ENCODE data around the gene PKD1L1.

PKD1L1 gene

DNA sequence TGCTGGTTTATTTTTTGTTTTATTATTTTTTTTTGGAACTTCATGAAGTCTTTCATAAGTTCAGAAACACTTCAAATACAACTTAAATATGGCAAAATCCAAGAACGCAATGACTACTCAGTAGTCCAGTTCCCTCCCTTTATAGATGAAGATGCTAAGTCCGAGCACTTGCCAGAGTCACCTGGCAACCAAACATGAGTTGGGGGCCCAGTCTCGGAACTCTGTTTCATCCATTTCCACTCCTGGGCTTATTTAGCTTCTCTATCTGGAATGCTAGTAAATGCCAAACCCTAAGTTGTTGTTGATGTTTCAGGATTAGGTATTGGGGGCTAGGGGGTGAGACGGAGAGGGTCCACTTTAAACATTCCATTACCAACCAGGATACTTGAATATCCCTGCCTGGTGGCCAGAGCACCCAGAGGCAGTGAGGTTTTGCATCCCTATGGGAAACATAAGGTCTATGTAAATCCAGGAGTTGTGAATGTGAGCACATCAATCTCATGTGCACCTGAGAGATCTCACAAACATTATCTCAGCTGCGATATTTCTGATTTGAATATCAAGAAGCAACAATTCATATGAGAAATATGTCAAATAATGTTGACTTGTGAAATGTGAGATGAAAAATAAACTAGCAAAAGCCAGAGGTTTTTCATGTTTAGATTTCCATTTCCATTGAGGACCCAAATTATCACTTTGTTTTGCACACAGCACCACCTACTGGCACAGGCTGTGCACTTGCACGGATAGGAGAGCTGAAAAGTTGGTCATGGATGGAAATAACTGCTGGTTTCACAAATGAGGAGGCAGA, 129.3 kb downstream of the PKD1L1 start:
- ATAC-seq (replicated peaks), result no peak
- no peak for DNase-seq
- H3K9me3 Mint-ChIP-seq, result no peaks in the 10 kb centered on the region
- no peak overlapping the region for H3K27ac Mint-ChIP-seq
- no peaks in the 10 kb centered on the region for H3K4me1 Mint-ChIP-seq (ENCODE audit: low read depth in 2 of 2)
- no peak overlapping the region for H3K4me3 Mint-ChIP-seq
- H3K27me3 Mint-ChIP-seq, result no peaks in the 10 kb centered on the region
- H3K36me3 Mint-ChIP-seq (ENCODE audit: insufficient read depth), result no peaks in the 10 kb centered on the region

DNA sequence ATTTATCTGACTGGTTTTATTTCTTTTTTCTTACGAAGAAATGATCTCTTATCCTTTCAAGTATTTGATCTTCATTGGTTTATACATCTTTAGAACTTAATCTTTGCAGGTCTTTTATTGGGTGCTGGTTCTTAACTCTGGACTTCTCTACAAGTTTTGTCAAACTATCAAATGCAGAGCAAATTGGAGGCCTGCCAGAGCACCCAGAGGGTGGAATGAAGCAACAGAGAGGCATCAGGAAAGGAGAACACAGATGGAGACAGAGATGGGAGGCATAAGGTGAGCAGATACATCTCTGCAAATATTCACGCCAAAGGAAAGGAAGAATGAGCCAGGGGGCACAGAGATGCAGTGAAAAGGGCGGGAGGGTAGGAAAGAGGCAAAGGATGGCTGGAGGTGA, 130.3 kb downstream of the PKD1L1 start:
- ATAC-seq (replicated peaks) (no peak), DNase-seq (no peak)
- Mint-ChIP-seq H3K27ac (no peak overlapping the region), H3K36me3 (ENCODE audit: insufficient read depth) (no peaks in the 10 kb centered on the region), H3K27me3 (peaks cover 0 to 5% of the 10 kb centered on the region in 2 donors), H3K9me3 (no peaks in the 10 kb centered on the region), H3K4me3 (no peak overlapping the region), H3K4me1 (ENCODE audit: low read depth in 2 of 2) (no peaks in the 10 kb centered on the region)

DNA sequence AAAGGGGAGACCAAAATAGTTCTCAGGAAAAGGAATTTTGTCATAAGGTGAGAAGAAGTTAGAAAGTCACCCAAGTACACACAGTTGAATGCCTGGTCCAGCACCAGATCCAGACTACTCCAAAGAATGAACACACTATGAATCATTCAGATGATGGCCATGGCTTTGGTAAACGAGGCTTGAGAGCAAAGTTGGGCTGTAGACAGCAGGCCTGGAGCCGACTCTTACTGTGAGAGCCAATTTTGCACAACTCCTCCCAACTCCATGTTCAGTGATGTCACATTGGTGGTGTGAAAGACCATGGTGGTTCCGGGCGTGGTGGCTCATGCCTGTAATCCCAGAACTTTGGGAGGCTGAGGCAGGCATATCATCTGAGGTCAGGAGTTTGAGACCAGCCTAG, 131.6 kb downstream of the PKD1L1 start:
- H3K27ac Mint-ChIP-seq, result no peak overlapping the region
- no peak for ATAC-seq (replicated peaks)

DNA sequence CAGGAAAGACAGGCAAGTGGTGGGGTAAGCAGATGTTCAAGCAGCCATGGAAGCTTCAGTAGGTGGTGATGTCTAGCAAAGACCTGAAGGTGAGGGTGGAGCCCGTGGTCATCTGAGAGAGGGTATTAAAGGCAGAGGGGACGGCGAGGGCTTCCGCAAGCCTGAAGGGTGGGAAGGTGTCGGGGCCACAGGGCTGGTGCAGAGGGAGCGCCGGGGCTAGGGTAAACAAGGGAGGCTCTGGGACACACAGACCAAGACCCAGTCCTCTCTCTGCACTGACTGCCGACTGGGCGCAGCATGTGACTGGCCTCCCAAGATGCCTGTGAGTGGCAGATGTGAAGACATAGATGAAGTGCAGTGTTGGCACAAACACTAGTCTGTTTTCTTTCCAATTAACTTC, 132.4 kb downstream of the PKD1L1 start:
- ATAC-seq (replicated peaks) (no peak), DNase-seq (no peak)
- H3K27me3 Mint-ChIP-seq, result peaks cover 0 to 17% of the 10 kb centered on the region in 2 donors
- H3K36me3 Mint-ChIP-seq (ENCODE audit: insufficient read depth), result no peaks in the 10 kb centered on the region
- H3K4me3 Mint-ChIP-seq, result no peak overlapping the region
- no peaks in the 10 kb centered on the region for H3K4me1 Mint-ChIP-seq (ENCODE audit: low read depth in 2 of 2)
- no peaks in the 10 kb centered on the region for H3K9me3 Mint-ChIP-seq
- no peak overlapping the region for H3K27ac Mint-ChIP-seq

More for the DNA sequence above, 131.6 kb downstream of the PKD1L1 start:
- Mint-ChIP-seq H3K4me1 (ENCODE audit: low read depth in 2 of 2) (no peaks in the 10 kb centered on the region), H3K4me3 (no peak overlapping the region), H3K36me3 (ENCODE audit: insufficient read depth) (no peaks in the 10 kb centered on the region), H3K27me3 (peaks cover 0 to 13% of the 10 kb centered on the region in 2 donors), H3K9me3 (no peaks in the 10 kb centered on the region)
- DNase-seq, result no peak

DNA sequence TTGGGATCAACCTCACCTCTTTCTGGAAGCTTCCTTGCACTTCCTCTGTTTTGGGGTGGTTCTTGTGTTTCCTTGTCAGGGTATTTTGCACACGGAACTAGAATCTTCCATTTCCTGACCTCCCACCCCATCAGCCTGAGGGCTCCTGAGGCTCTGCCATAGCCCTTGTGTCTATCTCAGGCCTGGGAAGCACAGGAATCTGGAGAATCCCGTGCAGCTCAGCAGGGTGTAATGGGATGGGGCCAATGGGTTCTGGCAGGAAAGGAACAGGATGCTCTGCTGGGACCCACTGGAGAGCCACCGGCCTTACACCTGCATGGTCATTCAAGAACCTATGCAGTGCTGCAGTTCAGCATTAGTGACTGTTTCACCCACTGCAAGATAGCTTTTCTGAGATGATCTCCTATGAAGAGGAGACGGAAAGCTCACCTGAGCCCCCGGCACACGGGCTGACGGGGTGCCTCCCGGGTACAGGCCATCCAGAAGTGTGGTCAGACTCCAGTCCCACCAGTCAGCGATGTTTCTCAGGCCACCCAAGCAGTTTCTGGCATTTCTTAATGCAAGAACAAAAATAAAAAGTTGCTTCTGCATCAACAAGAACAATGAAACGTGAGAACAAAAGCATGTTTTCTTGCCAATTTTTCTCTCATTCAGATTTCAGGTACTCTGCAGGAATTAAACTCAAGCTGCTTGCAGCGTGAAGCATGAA, 133.2 kb downstream of the PKD1L1 start:
- Mint-ChIP-seq H3K36me3 (ENCODE audit: insufficient read depth) (peaks cover 3% of the 10 kb centered on the region), H3K27ac (no peak overlapping the region)

DNA sequence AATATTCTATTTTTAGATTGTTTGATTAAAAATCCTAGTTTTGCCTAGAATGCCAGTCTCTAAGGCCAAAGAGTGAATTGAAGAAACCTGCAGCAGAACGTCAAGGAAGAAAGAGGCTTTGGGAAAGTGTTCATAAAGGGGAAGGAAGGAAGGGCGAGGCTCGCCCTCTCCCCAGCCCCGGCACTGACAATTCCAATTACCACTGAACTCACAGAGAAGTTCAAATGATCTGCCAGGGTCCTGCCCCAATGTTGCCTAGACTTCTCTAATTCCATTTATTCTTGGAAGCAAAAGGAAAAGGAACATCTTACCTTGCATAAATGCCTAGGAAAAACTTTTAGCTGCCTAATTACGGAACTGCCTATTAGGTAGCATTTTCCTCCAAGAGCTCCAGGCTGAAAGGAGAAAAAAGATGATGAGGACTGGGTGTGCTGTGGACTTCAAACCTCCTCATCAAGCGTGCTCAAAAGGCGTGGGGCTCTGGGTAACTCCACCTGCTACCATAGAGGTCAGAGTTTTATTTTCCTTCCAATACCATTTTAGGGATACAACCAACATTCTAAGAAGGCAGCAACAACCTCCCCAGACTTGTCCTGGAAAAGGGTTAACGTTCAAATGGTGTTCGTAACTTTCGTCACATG, 134.5 kb downstream of the PKD1L1 start:
- Mint-ChIP-seq H3K4me3 (no peak overlapping the region), H3K27me3 (peaks cover 0 to 17% of the 10 kb centered on the region in 2 donors)
- no peak for ATAC-seq (replicated peaks)

More for the DNA sequence above, 133.2 kb downstream of the PKD1L1 start:
- no peak overlapping the region for H3K4me3 Mint-ChIP-seq
- H3K9me3 Mint-ChIP-seq, result no peaks in the 10 kb centered on the region
- no peak for DNase-seq
- H3K27me3 Mint-ChIP-seq, result peaks cover 0 to 17% of the 10 kb centered on the region in 2 donors
- ATAC-seq (replicated peaks), result no peak
- H3K4me1 Mint-ChIP-seq (ENCODE audit: low read depth in 2 of 2), result no peaks in the 10 kb centered on the region

DNA sequence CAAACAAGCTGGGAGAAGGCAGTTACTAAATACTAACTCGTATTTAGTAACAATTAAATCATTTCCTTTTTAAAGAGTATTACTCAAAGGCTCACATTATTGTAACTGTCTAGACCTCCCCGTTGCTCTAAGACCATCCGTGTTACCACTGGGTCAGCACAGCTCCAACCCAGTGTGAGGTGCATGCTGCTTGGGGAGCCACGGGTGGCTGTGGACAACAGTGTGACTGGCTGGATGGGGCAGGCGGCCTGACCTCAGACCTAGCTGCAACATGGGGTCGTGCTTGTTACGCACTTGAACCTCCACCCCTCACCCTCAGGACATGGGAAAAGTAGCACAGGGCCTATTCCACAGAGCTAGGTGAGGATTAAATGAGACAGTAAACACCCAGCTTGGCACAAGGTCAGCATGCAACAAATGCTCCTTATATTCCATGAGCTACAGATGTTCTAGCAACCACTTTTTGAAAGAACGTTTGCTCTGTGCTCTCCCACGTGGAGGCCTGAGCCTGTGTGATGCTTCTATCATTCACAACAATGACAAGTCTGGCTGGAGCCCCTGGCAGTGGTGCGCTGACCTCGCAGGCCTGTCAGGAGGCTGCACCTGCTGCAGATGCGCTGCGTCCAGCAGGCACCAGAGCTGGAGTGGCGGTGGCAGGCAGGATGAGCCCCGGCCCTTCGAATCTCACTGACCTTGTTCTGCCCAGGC, 135.7 kb downstream of the PKD1L1 start:
- Mint-ChIP-seq H3K27me3 (peaks cover 0 to 24% of the 10 kb centered on the region in 2 donors), H3K27ac (no peak overlapping the region), H3K9me3 (no peaks in the 10 kb centered on the region), H3K4me1 (ENCODE audit: low read depth in 2 of 2) (peaks cover 0 to 3% of the 10 kb centered on the region in 2 donors), H3K36me3 (ENCODE audit: insufficient read depth) (peaks cover 3% of the 10 kb centered on the region), H3K4me3 (no peak overlapping the region)
- no peak for ATAC-seq (replicated peaks)
- no peak for DNase-seq

More for the DNA sequence above, 134.5 kb downstream of the PKD1L1 start:
- Mint-ChIP-seq H3K36me3 (ENCODE audit: insufficient read depth) (peaks cover 3% of the 10 kb centered on the region), H3K27ac (no peak overlapping the region), H3K4me1 (ENCODE audit: low read depth in 2 of 2) (no peaks in the 10 kb centered on the region), H3K9me3 (no peaks in the 10 kb centered on the region)
- no peak for DNase-seq

DNA sequence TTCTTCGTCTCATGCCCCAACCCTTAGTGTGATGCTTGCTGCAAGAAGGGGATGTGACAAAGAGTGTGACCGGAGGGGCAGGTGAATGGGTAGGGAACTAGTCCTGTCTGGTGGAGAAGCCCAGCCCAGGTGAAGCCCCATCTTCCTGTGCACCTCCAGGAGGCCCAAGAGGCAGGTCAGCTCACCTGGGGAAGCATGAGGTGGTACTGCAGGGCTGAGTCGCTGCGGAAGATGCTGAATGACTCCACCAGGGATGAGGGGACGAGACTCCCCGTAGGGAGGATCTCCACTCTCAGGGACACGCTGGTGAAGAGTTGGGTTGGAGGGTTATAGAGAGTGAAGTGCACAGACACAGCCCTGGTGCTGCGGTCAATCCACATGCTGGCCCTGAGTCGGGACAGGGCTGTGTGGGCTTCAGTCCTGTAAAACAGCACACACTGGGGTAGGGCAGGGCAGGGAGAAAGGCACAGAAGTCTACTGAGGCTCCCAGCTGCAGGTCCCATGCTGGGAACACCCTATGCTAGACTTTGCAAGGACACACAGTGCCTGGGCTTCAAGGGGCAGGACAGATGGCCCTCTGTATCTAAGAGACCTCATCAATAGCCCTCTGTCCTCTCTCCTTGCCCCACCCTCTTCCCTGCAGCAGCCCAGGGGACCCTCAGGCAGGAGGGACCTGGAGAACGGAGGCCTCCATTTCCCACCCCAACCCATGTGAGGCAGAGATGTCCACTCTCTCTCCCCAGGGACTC, 136.5 kb downstream of the PKD1L1 start:
- H3K27me3 Mint-ChIP-seq, result peaks cover 0 to 32% of the 10 kb centered on the region in 2 donors
- H3K27ac Mint-ChIP-seq, result no peak overlapping the region
- DNase-seq (no peak), ATAC-seq (replicated peaks) (no peak)
- no peaks in the 10 kb centered on the region for H3K9me3 Mint-ChIP-seq
- H3K36me3 Mint-ChIP-seq (ENCODE audit: insufficient read depth), result peaks cover 3% of the 10 kb centered on the region
- H3K4me1 Mint-ChIP-seq (ENCODE audit: low read depth in 2 of 2), result peaks cover 0 to 3% of the 10 kb centered on the region in 2 donors
- H3K4me3 Mint-ChIP-seq, result no peak overlapping the region

DNA sequence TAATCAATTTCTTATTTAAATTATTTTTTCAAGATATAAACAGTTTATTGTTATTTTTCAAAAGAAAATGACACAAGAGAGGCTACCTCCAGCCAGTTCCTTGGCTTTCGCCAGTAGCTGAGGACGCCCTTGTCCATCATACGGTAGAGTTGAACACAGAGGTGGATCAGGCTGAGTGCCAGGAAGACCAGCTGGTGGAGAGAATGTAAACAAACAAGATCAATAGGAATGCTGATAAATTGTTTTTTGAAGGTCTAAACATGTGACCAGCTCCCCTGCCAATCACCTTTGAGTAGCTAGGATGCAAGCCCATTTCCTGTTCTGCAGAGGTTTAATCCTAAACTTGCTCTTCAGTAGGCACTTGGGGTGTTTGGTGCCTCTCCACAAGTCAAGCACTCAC, 138.9 kb downstream of the PKD1L1 start:
- Mint-ChIP-seq H3K27me3 (peaks cover 0 to 49% of the 10 kb centered on the region in 2 donors), H3K36me3 (ENCODE audit: insufficient read depth) (peaks cover 3% of the 10 kb centered on the region), H3K4me3 (no peak overlapping the region), H3K4me1 (ENCODE audit: low read depth in 2 of 2) (peaks cover 0 to 3% of the 10 kb centered on the region in 2 donors), H3K9me3 (no peaks in the 10 kb centered on the region), H3K27ac (no peak overlapping the region)
- no peak for DNase-seq
- ATAC-seq (replicated peaks), result no peak

DNA sequence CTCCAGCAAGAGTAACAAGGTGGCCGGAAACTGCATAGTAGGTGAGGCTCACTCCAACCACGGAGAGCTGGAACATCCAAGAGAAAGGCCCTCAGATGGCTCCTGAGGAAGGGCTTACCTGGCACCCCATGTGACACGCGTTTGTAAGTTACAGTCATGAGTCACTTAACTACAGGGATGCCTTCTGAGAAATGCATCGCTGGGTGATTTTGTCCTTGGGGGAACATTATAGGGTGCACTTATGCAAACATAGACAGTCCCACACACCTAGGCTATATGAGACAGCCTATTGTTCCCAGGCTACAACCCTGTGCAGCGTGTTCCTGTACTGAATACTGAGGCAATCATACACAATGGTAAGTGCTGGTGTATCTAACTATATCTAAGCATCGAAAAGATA, 139.9 kb downstream of the PKD1L1 start:
- no peak overlapping the region for H3K4me3 Mint-ChIP-seq
- H3K27ac Mint-ChIP-seq, result peak overlapping the region in 1 of 2 donors; percentile 62
- H3K9me3 Mint-ChIP-seq, result no peaks in the 10 kb centered on the region
- H3K36me3 Mint-ChIP-seq (ENCODE audit: insufficient read depth), result peaks cover 3% of the 10 kb centered on the region
- peaks cover 0 to 48% of the 10 kb centered on the region in 2 donors for H3K27me3 Mint-ChIP-seq
- peaks cover 0 to 3% of the 10 kb centered on the region in 2 donors for H3K4me1 Mint-ChIP-seq (ENCODE audit: low read depth in 2 of 2)
- DNase-seq (no peak), ATAC-seq (replicated peaks) (no peak)

DNA sequence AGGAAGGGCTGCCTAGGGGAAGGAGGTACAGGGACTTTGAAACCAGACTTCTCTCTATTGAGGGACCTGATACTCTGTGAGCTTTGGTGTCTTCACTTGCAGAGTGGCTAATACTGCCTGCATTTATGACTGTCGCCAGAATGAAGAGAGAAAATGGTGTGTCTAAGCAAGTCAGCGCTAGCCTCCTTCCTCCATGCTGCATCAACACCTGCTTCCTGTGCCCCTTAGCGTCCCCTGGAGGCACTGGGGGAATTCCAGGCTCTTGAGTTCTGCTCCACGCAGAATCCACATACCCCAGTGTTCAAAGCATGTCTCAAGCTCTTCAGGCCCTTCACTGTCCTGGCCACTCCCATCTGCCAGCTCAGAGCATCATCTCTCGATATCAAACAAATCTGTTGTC, 140.5 kb downstream of the PKD1L1 start:
- DNase-seq, result no peak
- Mint-ChIP-seq H3K36me3 (ENCODE audit: insufficient read depth) (peaks cover 3% of the 10 kb centered on the region), H3K4me3 (no peak overlapping the region), H3K9me3 (no peaks in the 10 kb centered on the region), H3K27me3 (peaks cover 0 to 42% of the 10 kb centered on the region in 2 donors), H3K27ac (peak overlapping the region in 1 of 2 donors; percentile 62), H3K4me1 (ENCODE audit: low read depth in 2 of 2) (peaks cover 0 to 3% of the 10 kb centered on the region in 2 donors)
- ATAC-seq (replicated peaks), result no peak

DNA sequence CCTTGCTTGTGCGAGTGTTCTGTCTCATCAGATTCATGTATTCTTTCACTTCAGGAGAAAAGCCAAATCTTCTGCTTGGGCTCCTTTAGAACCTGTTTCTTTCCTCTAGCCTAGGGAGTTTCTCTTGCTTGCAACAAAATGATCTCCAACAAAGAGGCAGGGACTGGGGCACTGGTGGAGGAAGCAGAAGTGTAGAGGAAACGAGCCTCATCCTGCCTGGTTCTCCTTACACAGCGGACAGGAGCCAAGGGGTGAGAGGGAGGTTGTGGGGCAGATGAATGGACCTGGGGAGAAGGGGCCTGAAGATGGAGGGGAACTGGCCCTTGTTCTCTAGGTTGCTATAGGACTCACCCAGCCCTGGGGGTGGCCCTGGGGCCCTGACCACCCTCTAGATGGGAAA, 141.1 kb downstream of the PKD1L1 start:
- Mint-ChIP-seq H3K27me3 (peaks cover 0 to 39% of the 10 kb centered on the region in 2 donors), H3K36me3 (ENCODE audit: insufficient read depth) (peaks cover 3% of the 10 kb centered on the region), H3K4me1 (ENCODE audit: low read depth in 2 of 2) (peaks cover 0 to 3% of the 10 kb centered on the region in 2 donors), H3K4me3 (no peak overlapping the region), H3K9me3 (no peaks in the 10 kb centered on the region), H3K27ac (no peak overlapping the region)
- no peak for DNase-seq
- ATAC-seq (replicated peaks), result no peak

Measured in effector memory CD8-positive, alpha-beta T cell (primary cell).